HG03135 (cell line): ENCODE data around the gene KDELR3.

ENCODE experiments used
- ATAC-seq: cut with Tn5 transposase; IDR thresholded peaks from one replicate; pipeline ENCODE4 v1.9.1; 2021; ENCODE audit warnings: mild to moderate bottlenecking, moderate library complexity; ENCODE audit not compliant: unreplicated experiment

Gene KDELR3

GRCh38 chr22:38437416-38437815, 30.5 kb upstream of the KDELR3 start:
- ATAC-seq = no peak

- no peak for ATAC-seq
Measured at GRCh38 chr22:38440747-38441350, 27.0 kb upstream of the KDELR3 start.

GRCh38 chr22:38441620-38442287, 26.1 kb upstream of the KDELR3 start:
- ATAC-seq = no peak

- ATAC-seq = no peak
Measured at GRCh38 chr22:38442967-38443627, 24.8 kb upstream of the KDELR3 start.

GRCh38 chr22:38443628-38444521, 24.0 kb upstream of the KDELR3 start:
- ATAC-seq = no peak

GRCh38 chr22:38444783-38445182, 23.1 kb upstream of the KDELR3 start:
- no peak for ATAC-seq

- ATAC-seq = no peak
Measured at GRCh38 chr22:38446018-38446601, 21.8 kb upstream of the KDELR3 start.

GRCh38 chr22:38448945-38449745, 18.8 kb upstream of the KDELR3 start:
- ATAC-seq = no peak

GRCh38 chr22:38449776-38450175, 18.1 kb upstream of the KDELR3 start:
- no peak for ATAC-seq

GRCh38 chr22:38450234-38450797, 17.6 kb upstream of the KDELR3 start:
- ATAC-seq = no peak

- no peak for ATAC-seq
Measured at GRCh38 chr22:38451404-38451803, 16.5 kb upstream of the KDELR3 start.

GRCh38 chr22:38451864-38452263, 16.0 kb upstream of the KDELR3 start:
- ATAC-seq = no peak

- no peak for ATAC-seq
Measured at GRCh38 chr22:38452373-38453065, 15.4 kb upstream of the KDELR3 start.

GRCh38 chr22:38453066-38453672, 14.7 kb upstream of the KDELR3 start:
- no peak for ATAC-seq

GRCh38 chr22:38453996-38454352, 13.9 kb upstream of the KDELR3 start:
- ATAC-seq = no peak

- no peak for ATAC-seq
Measured at GRCh38 chr22:38454353-38455075, 13.4 kb upstream of the KDELR3 start.

- no peak for ATAC-seq
Measured at GRCh38 chr22:38455076-38455529, 12.8 kb upstream of the KDELR3 start, which contains the start of gene KCNJ4. TSS of gene KCNJ4 (minus strand) at chr22:38455199. CDS start at chr22:38428132, 27,067 bp downstream.
